Lung (tissue), 12 donors: ENCODE data around the gene ABHD10. TPM values are rescaled to one million over a fixed set of nuclear protein-coding genes. Genes with fewer than 3 reads are reported as not detected.

Experiments
- ATAC-seq: fragments of 200-7000 bp; cut with Tn5 transposase; one replicate; pipeline ENCODE4 v1.9.1; 2020; ENCODE audit warnings: moderate number of reproducible peaks; ENCODE audit not compliant: insufficient read depth, low FRiP score
- DNase-seq, 3 donors: peaks; one replicate each; pipeline ENCODE4 v3.0.0-alpha.2; 2013 to 2017
- H3K27ac ChIP-seq, 2 donors: one replicate each; pipeline ENCODE4 v1.5.1; 2013; ENCODE audit warnings: mild to moderate bottlenecking in 2 of 2, moderate library complexity in 2 of 2, control low read depth in 1 of 2, inconsistent platforms in 1 of 2, low read depth in 1 of 2, low read length in 1 of 2
- H3K27me3 ChIP-seq, 3 donors: one replicate each; pipeline ENCODE4 v1.5.1; 2013; ENCODE audit warnings: low read length in 2 of 3; ENCODE audit not compliant: control insufficient read depth in 3 of 3, insufficient read depth in 3 of 3
- H3K36me3 ChIP-seq, 4 donors: one replicate each; pipeline ENCODE4 v1.5.1; 2013; ENCODE audit warnings: low read length in 4 of 4, mild to moderate bottlenecking in 1 of 4, moderate library complexity in 1 of 4; ENCODE audit not compliant: control insufficient read depth in 4 of 4, insufficient read depth in 4 of 4
- H3K4me1 ChIP-seq, 5 donors: one replicate each; pipeline ENCODE4 v1.5.1; 2013; ENCODE audit warnings: low read length in 5 of 5, mild to moderate bottlenecking in 2 of 5, moderate library complexity in 1 of 5; ENCODE audit not compliant: control insufficient read depth in 5 of 5, insufficient read depth in 5 of 5
- H3K4me3 ChIP-seq: one replicate; pipeline ENCODE4 v1.5.1; 2013; ENCODE audit warnings: mild to moderate bottlenecking, control low read depth, moderate library complexity
- H3K9ac ChIP-seq, 2 donors: one replicate each; pipeline ENCODE4 v1.5.1; 2013; ENCODE audit warnings: low read length in 2 of 2, control low read depth in 1 of 2; ENCODE audit not compliant: insufficient read depth in 1 of 2
- H3K9me3 ChIP-seq, 4 donors: one replicate each; pipeline ENCODE4 v1.5.1; 2013; ENCODE audit warnings: low read length in 3 of 4, mild to moderate bottlenecking in 1 of 4, moderate library complexity in 1 of 4; ENCODE audit not compliant: control insufficient read depth in 4 of 4, insufficient read depth in 3 of 4
- CTCF ChIP-seq: IDR thresholded peaks from 2 replicates; pipeline ENCODE4 v1.5.1; 2012; ENCODE audit warnings: mild to moderate bottlenecking; ENCODE audit errors: control extremely low read depth, extremely low read depth
- WGBS, 2 donors: extraction: QIAGEN DNeasy Blood & Tissue Kit; methylation state at CpG; one replicate each; pipeline ENCODE4 v1.1.7; 2013; 5-methylcytosine and 5-hydroxymethylcytosine counted together
- polyA plus RNA-seq, 2 donors: library from polyadenylated mRNA; stranded (reverse); fragments of 200-250 nt; gene quantifications; one replicate each; pipeline ENCODE4 v1.2.1, GENCODE V29; 2013
- total RNA-seq, 2 donors: library from RNA; depleted of rRNA in 1 of 2; stranded (reverse); fragments of >200 nt in 1 of 2; gene quantifications; one replicate each; pipeline ENCODE4 v1.2.1, GENCODE V29; 2014 to 2021
- donor health status: control.
- donor health status: control.
- donor health status: Bipolar disorder and iron deficiency.
- donor health status: healthy.
- donor health status: DM: yes; HTN: yes; CAD: no.

Gene ABHD10
- total and polyA plus RNA-seq, 4 donors: 10.6 to 52.1 (median 23.0) TPM

DNA sequence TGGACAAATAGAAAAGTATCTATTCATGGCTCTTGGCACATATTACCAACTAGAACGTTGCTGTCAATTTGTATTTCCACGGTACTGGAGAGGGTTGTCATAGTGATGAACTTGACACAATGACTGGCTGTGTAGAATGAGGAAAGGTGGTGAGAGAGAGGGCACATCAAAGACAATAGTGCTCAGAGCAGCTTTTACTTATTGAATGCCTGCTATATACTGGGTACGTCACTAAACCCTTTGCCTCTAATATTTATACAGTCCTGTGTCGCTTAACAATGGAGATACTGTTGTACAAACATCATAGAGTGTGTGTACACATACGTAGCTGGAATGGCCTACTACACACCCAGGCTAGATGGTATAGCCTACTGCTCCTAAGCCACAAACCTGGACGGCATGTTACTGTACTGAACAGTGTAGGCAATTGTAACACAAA lies 64.0 kb downstream of the ABHD10 start:
- Histone ChIP-seq H3K27me3 (no peaks in the 10 kb centered on the region), H3K9ac (no peak overlapping the region), H3K9me3 (no peaks in the 10 kb centered on the region), H3K27ac (no peak overlapping the region), H3K4me3 (no peak overlapping the region), H3K36me3 (no peaks in the 10 kb centered on the region), H3K4me1 (no peaks in the 10 kb centered on the region)
- WGBS, 2 donors: 71 to 84% methylated on average over 6 of the region's 6 CpGs
- ATAC-seq (no peak), DNase-seq (peak in 2 of 3 donors; percentile 27 to 29)
- TF ChIP-seq CTCF: no peak

Other genes with a start within 250 kb of the ABHD10 start
- gene PHLDB2, start 119.8 kb upstream of the ABHD10 start, total RNA-seq: 10 to 100 TPM; 33.6 to 58.1 TPM
- 10 to 100 TPM; 14.4 to 19.7 TPM for gene PHLDB2, start 119.8 kb upstream of the ABHD10 start, polyA plus RNA-seq
- 1 to 10 TPM in 1 of 2 donors, under 1 TPM in 1; 0.89 to 2.6 TPM for gene TAGLN3, start 19.9 kb downstream of the ABHD10 start, total RNA-seq
- 1 to 10 TPM in 1 of 2 donors, under 1 TPM in 1; 0.71 to 2.3 TPM for gene TAGLN3, start 19.9 kb downstream of the ABHD10 start, polyA plus RNA-seq
- gene TMPRSS7, start 55.7 kb downstream of the ABHD10 start, total RNA-seq: under 1 TPM; 0.09 to 0.31 TPM
- under 1 TPM; 0.12 to 0.23 TPM for gene TMPRSS7, start 55.7 kb downstream of the ABHD10 start, polyA plus RNA-seq
- gene C3orf52, start 107.4 kb downstream of the ABHD10 start, total RNA-seq: 10 to 100 TPM; 21.4 to 22.4 TPM
- gene C3orf52, start 107.4 kb downstream of the ABHD10 start, polyA plus RNA-seq: 1 to 10 TPM; 6.5 to 7.6 TPM
- gene GCSAM, start 154.2 kb downstream of the ABHD10 start, total RNA-seq: under 1 TPM; 0.40 to 0.97 TPM
- gene GCSAM, start 154.2 kb downstream of the ABHD10 start, polyA plus RNA-seq: under 1 TPM; 0.14 to 0.55 TPM